ENCODE data around the gene GRHL3.

GRHL3 gene

GRCh38 chr1:24300971-24301784 lies 18.0 kb upstream of the GRHL3 start:
- H3K4me1 ChIP-seq (ENCODE audit: control insufficient read depth, insufficient read depth, low read length, poor library complexity, severe bottlenecking), result no peaks in the 10 kb centered on the region
- no peak overlapping the region for H3K27ac ChIP-seq (ENCODE audit: insufficient read depth, low read length, poor library complexity, severe bottlenecking)
- no peaks in the 10 kb centered on the region for H3K9me3 ChIP-seq (ENCODE audit: control insufficient read depth, low read length)
- DNase-seq, result no peak
- no peaks in the 10 kb centered on the region for H3K27me3 ChIP-seq (replicated peaks; ENCODE audit: control insufficient read depth, insufficient read depth, low read length, poor library complexity, severe bottlenecking)
- no peak overlapping the region for H3K4me3 ChIP-seq (ENCODE audit: insufficient read depth, low read depth, low read length, poor library complexity, severe bottlenecking)
- H3K36me3 ChIP-seq (ENCODE audit: control insufficient read depth, insufficient read depth, low read length), result no peaks in the 10 kb centered on the region

GRCh38 chr1:24301785-24302175 lies 17.4 kb upstream of the GRHL3 start:
- Histone ChIP-seq H3K27ac (ENCODE audit: insufficient read depth, low read length, poor library complexity, severe bottlenecking) (no peak overlapping the region), H3K9me3 (ENCODE audit: control insufficient read depth, low read length) (no peaks in the 10 kb centered on the region), H3K36me3 (ENCODE audit: control insufficient read depth, insufficient read depth, low read length) (no peaks in the 10 kb centered on the region), H3K4me1 (ENCODE audit: control insufficient read depth, insufficient read depth, low read length, poor library complexity, severe bottlenecking) (no peaks in the 10 kb centered on the region), H3K27me3 (replicated peaks; ENCODE audit: control insufficient read depth, insufficient read depth, low read length, poor library complexity, severe bottlenecking) (no peaks in the 10 kb centered on the region), H3K4me3 (ENCODE audit: insufficient read depth, low read depth, low read length, poor library complexity, severe bottlenecking) (no peak overlapping the region)
- no peak for DNase-seq

GRCh38 chr1:24302209-24302611 lies 16.9 kb upstream of the GRHL3 start:
- H3K4me3 ChIP-seq (ENCODE audit: insufficient read depth, low read depth, low read length, poor library complexity, severe bottlenecking), result no peak overlapping the region
- H3K4me1 ChIP-seq (ENCODE audit: control insufficient read depth, insufficient read depth, low read length, poor library complexity, severe bottlenecking), result no peaks in the 10 kb centered on the region
- H3K36me3 ChIP-seq (ENCODE audit: control insufficient read depth, insufficient read depth, low read length), result no peaks in the 10 kb centered on the region
- no peaks in the 10 kb centered on the region for H3K9me3 ChIP-seq (ENCODE audit: control insufficient read depth, low read length)
- no peak overlapping the region for H3K27ac ChIP-seq (ENCODE audit: insufficient read depth, low read length, poor library complexity, severe bottlenecking)
- no peaks in the 10 kb centered on the region for H3K27me3 ChIP-seq (replicated peaks; ENCODE audit: control insufficient read depth, insufficient read depth, low read length, poor library complexity, severe bottlenecking)
- no peak for DNase-seq

- DNase-seq, result no peak
- Histone ChIP-seq H3K27me3 (replicated peaks; ENCODE audit: control insufficient read depth, insufficient read depth, low read length, poor library complexity, severe bottlenecking) (no peaks in the 10 kb centered on the region), H3K4me1 (ENCODE audit: control insufficient read depth, insufficient read depth, low read length, poor library complexity, severe bottlenecking) (no peaks in the 10 kb centered on the region), H3K27ac (ENCODE audit: insufficient read depth, low read length, poor library complexity, severe bottlenecking) (no peak overlapping the region), H3K9me3 (ENCODE audit: control insufficient read depth, low read length) (no peaks in the 10 kb centered on the region), H3K4me3 (ENCODE audit: insufficient read depth, low read depth, low read length, poor library complexity, severe bottlenecking) (no peak overlapping the region), H3K36me3 (ENCODE audit: control insufficient read depth, insufficient read depth, low read length) (no peaks in the 10 kb centered on the region)
These were observed 15.6 kb upstream of the GRHL3 start for GRCh38 chr1:24303600-24303999.

GRCh38 chr1:24304763-24305162 lies 14.4 kb upstream of the GRHL3 start:
- Histone ChIP-seq H3K9me3 (ENCODE audit: control insufficient read depth, low read length) (no peaks in the 10 kb centered on the region), H3K4me1 (ENCODE audit: control insufficient read depth, insufficient read depth, low read length, poor library complexity, severe bottlenecking) (no peaks in the 10 kb centered on the region), H3K27me3 (replicated peaks; ENCODE audit: control insufficient read depth, insufficient read depth, low read length, poor library complexity, severe bottlenecking) (no peaks in the 10 kb centered on the region), H3K36me3 (ENCODE audit: control insufficient read depth, insufficient read depth, low read length) (no peaks in the 10 kb centered on the region), H3K27ac (ENCODE audit: insufficient read depth, low read length, poor library complexity, severe bottlenecking) (no peak overlapping the region), H3K4me3 (ENCODE audit: insufficient read depth, low read depth, low read length, poor library complexity, severe bottlenecking) (no peak overlapping the region)
- DNase-seq, result no peak

- Histone ChIP-seq H3K27me3 (replicated peaks; ENCODE audit: control insufficient read depth, insufficient read depth, low read length, poor library complexity, severe bottlenecking) (no peaks in the 10 kb centered on the region), H3K9me3 (ENCODE audit: control insufficient read depth, low read length) (no peaks in the 10 kb centered on the region), H3K36me3 (ENCODE audit: control insufficient read depth, insufficient read depth, low read length) (no peaks in the 10 kb centered on the region), H3K27ac (ENCODE audit: insufficient read depth, low read length, poor library complexity, severe bottlenecking) (no peak overlapping the region), H3K4me3 (ENCODE audit: insufficient read depth, low read depth, low read length, poor library complexity, severe bottlenecking) (no peak overlapping the region), H3K4me1 (ENCODE audit: control insufficient read depth, insufficient read depth, low read length, poor library complexity, severe bottlenecking) (no peaks in the 10 kb centered on the region)
- DNase-seq, result no peak
These were observed 10.7 kb upstream of the GRHL3 start for GRCh38 chr1:24308365-24309015.

- no peak overlapping the region for H3K27ac ChIP-seq (ENCODE audit: insufficient read depth, low read length, poor library complexity, severe bottlenecking)
- H3K4me3 ChIP-seq (ENCODE audit: insufficient read depth, low read depth, low read length, poor library complexity, severe bottlenecking), result no peak overlapping the region
- no peaks in the 10 kb centered on the region for H3K27me3 ChIP-seq (replicated peaks; ENCODE audit: control insufficient read depth, insufficient read depth, low read length, poor library complexity, severe bottlenecking)
- no peaks in the 10 kb centered on the region for H3K9me3 ChIP-seq (ENCODE audit: control insufficient read depth, low read length)
- no peaks in the 10 kb centered on the region for H3K4me1 ChIP-seq (ENCODE audit: control insufficient read depth, insufficient read depth, low read length, poor library complexity, severe bottlenecking)
- DNase-seq, result no peak
- H3K36me3 ChIP-seq (ENCODE audit: control insufficient read depth, insufficient read depth, low read length), result no peaks in the 10 kb centered on the region
These were observed 9.2 kb upstream of the GRHL3 start for GRCh38 chr1:24309762-24310485.

- H3K4me1 ChIP-seq (ENCODE audit: control insufficient read depth, insufficient read depth, low read length, poor library complexity, severe bottlenecking), result no peaks in the 10 kb centered on the region
- no peak overlapping the region for H3K4me3 ChIP-seq (ENCODE audit: insufficient read depth, low read depth, low read length, poor library complexity, severe bottlenecking)
- H3K36me3 ChIP-seq (ENCODE audit: control insufficient read depth, insufficient read depth, low read length), result no peaks in the 10 kb centered on the region
- H3K9me3 ChIP-seq (ENCODE audit: control insufficient read depth, low read length), result no peaks in the 10 kb centered on the region
- no peaks in the 10 kb centered on the region for H3K27me3 ChIP-seq (replicated peaks; ENCODE audit: control insufficient read depth, insufficient read depth, low read length, poor library complexity, severe bottlenecking)
- DNase-seq, result no peak
- H3K27ac ChIP-seq (ENCODE audit: insufficient read depth, low read length, poor library complexity, severe bottlenecking), result no peak overlapping the region
These were observed 7.9 kb upstream of the GRHL3 start for GRCh38 chr1:24311234-24311633.

GRCh38 chr1:24311741-24312140 lies 7.4 kb upstream of the GRHL3 start:
- H3K27me3 ChIP-seq (replicated peaks; ENCODE audit: control insufficient read depth, insufficient read depth, low read length, poor library complexity, severe bottlenecking), result no peaks in the 10 kb centered on the region
- DNase-seq, result no peak
- H3K9me3 ChIP-seq (ENCODE audit: control insufficient read depth, low read length), result no peaks in the 10 kb centered on the region
- H3K27ac ChIP-seq (ENCODE audit: insufficient read depth, low read length, poor library complexity, severe bottlenecking), result no peak overlapping the region
- H3K36me3 ChIP-seq (ENCODE audit: control insufficient read depth, insufficient read depth, low read length), result no peaks in the 10 kb centered on the region
- no peak overlapping the region for H3K4me3 ChIP-seq (ENCODE audit: insufficient read depth, low read depth, low read length, poor library complexity, severe bottlenecking)
- no peaks in the 10 kb centered on the region for H3K4me1 ChIP-seq (ENCODE audit: control insufficient read depth, insufficient read depth, low read length, poor library complexity, severe bottlenecking)

GRCh38 chr1:24315391-24315790 lies 3.8 kb upstream of the GRHL3 start:
- no peaks in the 10 kb centered on the region for H3K36me3 ChIP-seq (ENCODE audit: control insufficient read depth, insufficient read depth, low read length)
- H3K4me3 ChIP-seq (ENCODE audit: insufficient read depth, low read depth, low read length, poor library complexity, severe bottlenecking), result no peak overlapping the region
- no peaks in the 10 kb centered on the region for H3K27me3 ChIP-seq (replicated peaks; ENCODE audit: control insufficient read depth, insufficient read depth, low read length, poor library complexity, severe bottlenecking)
- peaks cover 19% of the 10 kb centered on the region for H3K4me1 ChIP-seq (ENCODE audit: control insufficient read depth, insufficient read depth, low read length, poor library complexity, severe bottlenecking)
- DNase-seq, result no peak
- H3K27ac ChIP-seq (ENCODE audit: insufficient read depth, low read length, poor library complexity, severe bottlenecking), result no peak overlapping the region
- no peaks in the 10 kb centered on the region for H3K9me3 ChIP-seq (ENCODE audit: control insufficient read depth, low read length)
